WTC11 (cell line): Measurements from ENCODE around the gene AHCYL1.

Source experiments
- JUN ChIP-seq: sonication (generic); formaldehyde crosslinking; IDR thresholded peaks from 2 replicates; pipeline ENCODE4 v1.8.0; 2023; ENCODE audit warnings: mild to moderate bottlenecking, missing genetic modification reagents
- TF ChIP-seq, protein P1 (sequence below): sonication (generic); formaldehyde crosslinking; IDR thresholded peaks from 2 replicates; pipeline ENCODE4 v1.8.0; 2022; ENCODE audit warnings: missing genetic modification reagents
- TF ChIP-seq, protein P2 (sequence below): fragments of 200-600 bp; IDR thresholded peaks from 2 replicates; pipeline ENCODE4 v1.8.0; 2022; ENCODE audit warnings: antibody characterized with exemption
- TF ChIP-seq, protein P3 (sequence below): fragments of 250-450 bp; sonication (Bioruptor Pico); IDR thresholded peaks from 2 replicates; pipeline ENCODE4 v1.9.0; 2021; ENCODE audit warnings: mild to moderate bottlenecking

DNA sequence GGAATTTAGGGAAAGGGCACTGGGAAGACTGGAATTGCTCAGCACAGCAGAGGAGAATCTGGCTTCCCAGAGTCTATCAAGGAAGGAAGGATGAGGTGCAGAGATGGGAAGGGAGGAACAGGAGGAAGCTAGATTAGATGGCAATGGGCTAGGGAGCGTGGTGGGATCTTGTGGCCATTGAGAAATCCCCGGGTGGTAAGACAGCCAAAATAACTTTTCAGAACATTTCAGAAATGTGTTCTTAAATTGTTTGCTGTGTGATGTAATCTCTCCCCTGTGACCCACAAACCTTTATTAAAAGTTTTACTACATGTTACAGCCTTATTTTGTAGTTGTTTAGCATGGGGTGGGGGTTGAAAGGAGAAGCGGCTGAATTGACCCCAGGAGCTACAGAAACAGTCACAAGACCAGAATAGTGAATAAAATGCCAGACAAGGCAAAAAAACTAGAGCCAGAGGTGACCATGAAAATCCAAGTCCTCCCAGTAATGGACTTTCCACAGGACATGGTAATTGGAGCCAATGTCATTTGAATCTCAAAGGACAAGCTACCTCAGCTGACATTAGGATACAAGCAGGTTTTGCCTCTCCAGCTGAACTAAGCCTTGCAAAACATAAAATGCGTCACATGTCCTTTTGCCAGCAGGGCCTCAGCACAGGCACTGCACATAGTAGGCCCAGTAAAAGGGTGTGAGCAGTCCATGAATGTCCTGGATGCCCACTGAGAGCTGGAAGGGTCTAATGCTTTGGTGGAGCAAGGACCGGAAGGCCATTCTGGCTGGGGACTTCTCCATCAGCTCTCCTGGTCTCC is 980 bp upstream of the AHCYL1 start:
- TF ChIP-seq, protein P1, sequence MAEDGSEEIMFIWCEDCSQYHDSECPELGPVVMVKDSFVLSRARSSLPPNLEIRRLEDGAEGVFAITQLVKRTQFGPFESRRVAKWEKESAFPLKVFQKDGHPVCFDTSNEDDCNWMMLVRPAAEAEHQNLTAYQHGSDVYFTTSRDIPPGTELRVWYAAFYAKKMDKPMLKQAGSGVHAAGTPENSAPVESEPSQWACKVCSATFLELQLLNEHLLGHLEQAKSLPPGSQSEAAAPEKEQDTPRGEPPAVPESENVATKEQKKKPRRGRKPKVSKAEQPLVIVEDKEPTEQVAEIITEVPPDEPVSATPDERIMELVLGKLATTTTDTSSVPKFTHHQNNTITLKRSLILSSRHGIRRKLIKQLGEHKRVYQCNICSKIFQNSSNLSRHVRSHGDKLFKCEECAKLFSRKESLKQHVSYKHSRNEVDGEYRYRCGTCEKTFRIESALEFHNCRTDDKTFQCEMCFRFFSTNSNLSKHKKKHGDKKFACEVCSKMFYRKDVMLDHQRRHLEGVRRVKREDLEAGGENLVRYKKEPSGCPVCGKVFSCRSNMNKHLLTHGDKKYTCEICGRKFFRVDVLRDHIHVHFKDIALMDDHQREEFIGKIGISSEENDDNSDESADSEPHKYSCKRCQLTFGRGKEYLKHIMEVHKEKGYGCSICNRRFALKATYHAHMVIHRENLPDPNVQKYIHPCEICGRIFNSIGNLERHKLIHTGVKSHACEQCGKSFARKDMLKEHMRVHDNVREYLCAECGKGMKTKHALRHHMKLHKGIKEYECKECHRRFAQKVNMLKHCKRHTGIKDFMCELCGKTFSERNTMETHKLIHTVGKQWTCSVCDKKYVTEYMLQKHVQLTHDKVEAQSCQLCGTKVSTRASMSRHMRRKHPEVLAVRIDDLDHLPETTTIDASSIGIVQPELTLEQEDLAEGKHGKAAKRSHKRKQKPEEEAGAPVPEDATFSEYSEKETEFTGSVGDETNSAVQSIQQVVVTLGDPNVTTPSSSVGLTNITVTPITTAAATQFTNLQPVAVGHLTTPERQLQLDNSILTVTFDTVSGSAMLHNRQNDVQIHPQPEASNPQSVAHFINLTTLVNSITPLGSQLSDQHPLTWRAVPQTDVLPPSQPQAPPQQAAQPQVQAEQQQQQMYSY (CRISPR knock-in tag): no peak
- TF ChIP-seq, protein P2, sequence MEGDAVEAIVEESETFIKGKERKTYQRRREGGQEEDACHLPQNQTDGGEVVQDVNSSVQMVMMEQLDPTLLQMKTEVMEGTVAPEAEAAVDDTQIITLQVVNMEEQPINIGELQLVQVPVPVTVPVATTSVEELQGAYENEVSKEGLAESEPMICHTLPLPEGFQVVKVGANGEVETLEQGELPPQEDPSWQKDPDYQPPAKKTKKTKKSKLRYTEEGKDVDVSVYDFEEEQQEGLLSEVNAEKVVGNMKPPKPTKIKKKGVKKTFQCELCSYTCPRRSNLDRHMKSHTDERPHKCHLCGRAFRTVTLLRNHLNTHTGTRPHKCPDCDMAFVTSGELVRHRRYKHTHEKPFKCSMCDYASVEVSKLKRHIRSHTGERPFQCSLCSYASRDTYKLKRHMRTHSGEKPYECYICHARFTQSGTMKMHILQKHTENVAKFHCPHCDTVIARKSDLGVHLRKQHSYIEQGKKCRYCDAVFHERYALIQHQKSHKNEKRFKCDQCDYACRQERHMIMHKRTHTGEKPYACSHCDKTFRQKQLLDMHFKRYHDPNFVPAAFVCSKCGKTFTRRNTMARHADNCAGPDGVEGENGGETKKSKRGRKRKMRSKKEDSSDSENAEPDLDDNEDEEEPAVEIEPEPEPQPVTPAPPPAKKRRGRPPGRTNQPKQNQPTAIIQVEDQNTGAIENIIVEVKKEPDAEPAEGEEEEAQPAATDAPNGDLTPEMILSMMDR: no peak
- TF ChIP-seq, protein P3, sequence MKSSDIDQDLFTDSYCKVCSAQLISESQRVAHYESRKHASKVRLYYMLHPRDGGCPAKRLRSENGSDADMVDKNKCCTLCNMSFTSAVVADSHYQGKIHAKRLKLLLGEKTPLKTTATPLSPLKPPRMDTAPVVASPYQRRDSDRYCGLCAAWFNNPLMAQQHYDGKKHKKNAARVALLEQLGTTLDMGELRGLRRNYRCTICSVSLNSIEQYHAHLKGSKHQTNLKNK (CRISPR knock-in tag): no peak
- TF ChIP-seq JUN (CRISPR knock-in tag): no peak
